Colonic mucosa (tissue), 4 donors: Measurements from ENCODE around the gene RFTN1. TPM values are rescaled to one million over a fixed set of nuclear protein-coding genes. Genes with fewer than 3 reads are reported as not detected.

Experiments
- DNase-seq: peaks from one replicate; pipeline ENCODE4 v3.0.0-alpha.2; 2020
- H3K27ac ChIP-seq: fragments of 200-600 bp; one replicate; pipeline ENCODE4 v1.8.0; 2021
- H3K27me3 ChIP-seq: fragments of 200-600 bp; one replicate; pipeline ENCODE4 v1.8.0; 2021
- H3K36me3 ChIP-seq: fragments of 200-600 bp; one replicate; pipeline ENCODE4 v1.8.0; 2021
- H3K4me1 ChIP-seq: fragments of 200-600 bp; one replicate; pipeline ENCODE4 v1.8.0; 2021; ENCODE audit warnings: mild to moderate bottlenecking
- H3K4me3 ChIP-seq: fragments of 200-600 bp; one replicate; pipeline ENCODE4 v1.8.0; 2021
- H3K9ac ChIP-seq, 2 donors: one replicate each; pipeline ENCODE4 v1.7.0; 2013; ENCODE audit warnings: control low read depth in 2 of 2, low read depth in 2 of 2, low read length in 2 of 2
- H3K9me3 ChIP-seq: fragments of 200-600 bp; one replicate; pipeline ENCODE4 v1.8.0; 2021
- CTCF ChIP-seq: fragments of 200-600 bp; IDR thresholded peaks from one replicate; pipeline ENCODE4 v1.8.0; 2022; ENCODE audit warnings: antibody characterized with exemption, mild to moderate bottlenecking
- intact Hi-C: fragments of 100-400 bp; cut with DNase I; formaldehyde crosslinking; loops from one replicate; pipeline ENCODE4 v1.14.1; 2022
- total RNA-seq, 2 donors: library from RNA; stranded (reverse); fragmentation: NEBNext Ultra II Directional in 1 of 2; extraction: Animal tissue kit (Norgen Biotek cat#: 25700) in 1 of 2; gene quantifications; one replicate each; pipeline ENCODE4 v1.2.1, GENCODE V29; 2021
- donor health status: healthy.
- donor health status: DM: no; HTN: no; CAD: no.
- donor health status: DM: no; HTN: no; CAD: no.

Gene RFTN1, protein sequence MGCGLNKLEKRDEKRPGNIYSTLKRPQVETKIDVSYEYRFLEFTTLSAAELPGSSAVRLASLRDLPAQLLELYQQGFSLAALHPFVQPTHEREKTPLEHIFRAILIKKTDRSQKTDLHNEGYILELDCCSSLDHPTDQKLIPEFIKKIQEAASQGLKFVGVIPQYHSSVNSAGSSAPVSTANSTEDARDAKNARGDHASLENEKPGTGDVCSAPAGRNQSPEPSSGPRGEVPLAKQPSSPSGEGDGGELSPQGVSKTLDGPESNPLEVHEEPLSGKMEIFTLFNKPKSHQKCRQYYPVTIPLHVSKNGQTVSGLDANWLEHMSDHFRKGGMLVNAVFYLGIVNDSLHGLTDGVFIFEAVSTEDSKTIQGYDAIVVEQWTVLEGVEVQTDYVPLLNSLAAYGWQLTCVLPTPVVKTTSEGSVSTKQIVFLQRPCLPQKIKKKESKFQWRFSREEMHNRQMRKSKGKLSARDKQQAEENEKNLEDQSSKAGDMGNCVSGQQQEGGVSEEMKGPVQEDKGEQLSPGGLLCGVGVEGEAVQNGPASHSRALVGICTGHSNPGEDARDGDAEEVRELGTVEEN
- total RNA-seq, result 10 to 100 TPM in 1 of 2 donors, 1 to 10 TPM in 1; 4.0 to 10.2 TPM

DNA sequence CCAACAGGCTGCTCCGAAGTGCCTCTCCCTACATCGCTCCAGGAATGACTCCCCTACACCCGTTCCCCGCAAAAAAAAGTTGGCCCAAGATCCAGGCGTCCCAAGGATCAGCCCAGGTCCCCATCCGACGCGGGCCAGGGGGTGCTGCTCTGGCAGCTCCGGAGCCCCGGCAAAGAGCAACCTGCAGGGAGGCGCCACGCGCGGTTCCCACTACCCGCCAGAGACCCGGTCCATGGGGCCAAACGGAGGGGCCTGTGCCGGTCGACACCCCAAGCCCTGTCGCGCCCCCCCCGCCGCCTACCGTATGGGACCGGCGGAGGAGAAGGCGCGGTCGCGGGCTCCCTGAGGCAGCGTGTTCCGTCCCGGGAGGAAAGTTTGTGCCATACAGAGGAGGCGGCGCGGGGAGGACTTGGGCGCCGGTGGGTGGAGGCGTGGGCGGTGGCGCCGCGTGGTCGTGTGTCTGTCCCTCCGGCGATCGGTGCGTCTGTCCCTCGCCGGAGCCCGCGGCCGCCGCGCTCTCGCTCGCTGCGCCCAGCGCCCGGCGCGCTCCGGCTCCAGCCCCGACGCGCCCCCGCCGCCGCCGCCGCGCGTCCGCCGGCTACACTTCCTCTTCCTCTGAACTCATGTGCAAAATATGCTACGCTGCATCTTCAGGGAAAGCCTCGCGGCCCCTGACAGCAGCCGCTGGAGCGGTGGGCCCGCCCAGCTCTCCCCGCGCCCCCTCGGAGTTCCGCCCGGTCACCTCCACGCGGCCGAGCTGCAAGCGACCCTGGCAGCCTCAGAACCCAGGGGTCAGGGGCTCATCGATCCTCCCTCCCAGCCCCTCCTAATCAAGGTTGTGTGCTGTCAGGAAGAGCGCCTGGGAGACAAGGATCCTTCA lies at the start of gene RFTN1:
TSS of gene RFTN1 (minus strand) at position 559 of the 880 bp plus-strand sequence. CDS start 19,830 bp downstream, outside the sequence.
- TF ChIP-seq CTCF, result no peak
- Histone ChIP-seq H3K27ac (peak within 1 kb of the TSS; percentile 69), H3K9ac (peak within 1 kb of the TSS; percentile 49 to 84), H3K27me3 (peaks cover 3% of the 10 kb centered on the region), H3K9me3 (no peaks in the 10 kb centered on the region), H3K4me1 (no peaks in the 10 kb centered on the region), H3K4me3 (peak within 1 kb of the TSS; percentile 52), H3K36me3 (no peaks in the 10 kb centered on the region)
- intact Hi-C loops, result no loop called here
- peak; percentile 36 for DNase-seq

DNA sequence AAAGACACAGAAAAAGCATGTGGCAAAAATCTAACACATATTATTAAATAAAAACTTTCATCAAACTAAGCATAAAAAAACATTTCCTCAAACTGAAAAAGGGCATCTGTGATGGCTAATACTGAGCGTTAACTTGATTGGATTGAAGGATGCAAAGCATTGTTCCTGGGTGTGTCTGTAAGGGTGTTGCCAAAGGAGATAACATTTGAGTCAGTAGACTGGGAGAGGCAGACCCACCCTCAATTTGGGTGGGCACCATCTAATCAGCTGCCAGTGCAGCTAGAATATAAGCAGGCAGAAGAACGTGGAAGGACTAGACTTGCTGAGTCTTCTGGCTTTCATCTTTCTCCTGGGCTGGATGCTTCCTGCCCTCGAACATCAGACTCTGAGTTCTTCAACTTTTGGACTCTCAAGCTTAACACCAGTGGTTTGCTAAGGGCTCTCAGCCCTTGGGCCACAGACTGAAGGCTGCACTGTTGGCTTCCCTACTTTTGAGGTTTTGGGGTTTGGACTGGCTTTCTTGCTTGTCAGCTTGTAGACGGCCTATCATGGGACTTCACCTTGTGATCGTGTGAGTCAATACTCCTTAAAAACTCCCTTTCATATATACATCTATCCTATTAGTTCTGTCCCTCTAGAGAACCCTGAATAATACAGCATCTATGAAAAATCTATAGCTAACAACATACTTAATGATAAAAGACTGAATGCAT lies 46.3 kb upstream of the RFTN1 start:
- H3K9ac ChIP-seq, result no peak overlapping the region
- intact Hi-C loops, result no loop called here
- no peaks in the 10 kb centered on the region for H3K36me3 ChIP-seq

DNA sequence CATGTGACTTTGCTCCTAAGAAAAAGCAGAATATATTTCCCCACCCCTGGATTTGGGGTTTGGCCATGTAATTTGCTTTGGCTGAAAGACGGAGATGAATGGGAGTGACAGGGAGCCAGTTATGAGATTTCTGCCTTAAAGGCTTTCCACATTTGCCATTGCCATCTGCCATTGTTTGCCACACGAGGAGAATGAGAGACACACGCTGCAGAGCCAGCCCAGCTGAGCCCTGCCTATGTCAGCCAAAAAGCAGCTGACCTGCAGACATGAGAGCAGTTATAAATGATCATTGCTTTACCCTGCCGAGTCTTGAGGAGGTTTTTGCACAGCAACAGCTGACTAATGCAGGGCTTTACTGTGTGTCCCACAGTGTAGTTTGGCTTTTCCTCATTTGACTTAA lies 40.6 kb upstream of the RFTN1 start:
- no peak for DNase-seq
- no peak overlapping the region for H3K9ac ChIP-seq
- TF ChIP-seq CTCF, result no peak
- H3K36me3 ChIP-seq, result no peaks in the 10 kb centered on the region
- H3K27me3 ChIP-seq, result no peaks in the 10 kb centered on the region
- H3K4me1 ChIP-seq, result no peaks in the 10 kb centered on the region
- no peak overlapping the region for H3K27ac ChIP-seq
- intact Hi-C loops, result loop anchor here (5.0 kb wide), 1 partner anchor 287 kb away; the partner anchor contains the start of gene OXNAD1
- H3K4me3 ChIP-seq, result no peak overlapping the region
- H3K9me3 ChIP-seq, result no peaks in the 10 kb centered on the region

More for the DNA sequence above, 46.3 kb upstream of the RFTN1 start:
- no peak for TF ChIP-seq CTCF
- no peak overlapping the region for H3K4me3 ChIP-seq
- no peak for DNase-seq
- no peak overlapping the region for H3K27ac ChIP-seq
- no peaks in the 10 kb centered on the region for H3K4me1 ChIP-seq
- H3K27me3 ChIP-seq, result no peaks in the 10 kb centered on the region
- H3K9me3 ChIP-seq, result no peaks in the 10 kb centered on the region

- intact Hi-C loops, result loop anchor here (5.0 kb wide), 1 partner anchor 285 kb away; the partner anchor contains the start of gene OXNAD1
- no peak for TF ChIP-seq CTCF
- H3K9me3 ChIP-seq, result no peaks in the 10 kb centered on the region
- H3K4me3 ChIP-seq, result no peak overlapping the region
- H3K9ac ChIP-seq, result no peak overlapping the region
- H3K27ac ChIP-seq, result no peak overlapping the region
- no peaks in the 10 kb centered on the region for H3K27me3 ChIP-seq
- no peak for DNase-seq
- no peaks in the 10 kb centered on the region for H3K36me3 ChIP-seq
- H3K4me1 ChIP-seq, result no peaks in the 10 kb centered on the region
Measured at GRCh38 chr3:16552757-16553156, 39.3 kb upstream of the RFTN1 start.
